Lung (tissue), 12 donors: ENCODE results near the gene SFSWAP. TPM values are rescaled to one million over a fixed set of nuclear protein-coding genes. Genes with fewer than 3 reads are reported as not detected.
A peak's percentile ranks its signal among the peaks of the same experiment; 100 is the strongest.
"Not testable (repeated sequence)": the region's sequence is repeated elsewhere in the genome, so short reads cannot be mapped to it uniquely, and the experiment has no call there.

Source experiments
- ATAC-seq: fragments of 200-7000 bp; cut with Tn5 transposase; one replicate; pipeline ENCODE4 v1.9.1; 2020; ENCODE audit warnings: moderate number of reproducible peaks; ENCODE audit not compliant: insufficient read depth, low FRiP score
- DNase-seq, 3 donors: peaks; one replicate each; pipeline ENCODE4 v3.0.0-alpha.2; 2013 to 2017
- H3K27ac ChIP-seq, 2 donors: one replicate each; pipeline ENCODE4 v1.5.1; 2013; ENCODE audit warnings: mild to moderate bottlenecking in 2 of 2, moderate library complexity in 2 of 2, control low read depth in 1 of 2, inconsistent platforms in 1 of 2, low read depth in 1 of 2, low read length in 1 of 2
- H3K27me3 ChIP-seq, 3 donors: one replicate each; pipeline ENCODE4 v1.5.1; 2013; ENCODE audit warnings: low read length in 2 of 3; ENCODE audit not compliant: control insufficient read depth in 3 of 3, insufficient read depth in 3 of 3
- H3K36me3 ChIP-seq, 4 donors: one replicate each; pipeline ENCODE4 v1.5.1; 2013; ENCODE audit warnings: low read length in 4 of 4, mild to moderate bottlenecking in 1 of 4, moderate library complexity in 1 of 4; ENCODE audit not compliant: control insufficient read depth in 4 of 4, insufficient read depth in 4 of 4
- H3K4me1 ChIP-seq, 5 donors: one replicate each; pipeline ENCODE4 v1.5.1; 2013; ENCODE audit warnings: low read length in 5 of 5, mild to moderate bottlenecking in 2 of 5, moderate library complexity in 1 of 5; ENCODE audit not compliant: control insufficient read depth in 5 of 5, insufficient read depth in 5 of 5
- H3K4me3 ChIP-seq: one replicate; pipeline ENCODE4 v1.5.1; 2013; ENCODE audit warnings: mild to moderate bottlenecking, control low read depth, moderate library complexity
- H3K9ac ChIP-seq, 2 donors: one replicate each; pipeline ENCODE4 v1.5.1; 2013; ENCODE audit warnings: low read length in 2 of 2, control low read depth in 1 of 2; ENCODE audit not compliant: insufficient read depth in 1 of 2
- H3K9me3 ChIP-seq, 4 donors: one replicate each; pipeline ENCODE4 v1.5.1; 2013; ENCODE audit warnings: low read length in 3 of 4, mild to moderate bottlenecking in 1 of 4, moderate library complexity in 1 of 4; ENCODE audit not compliant: control insufficient read depth in 4 of 4, insufficient read depth in 3 of 4
- WGBS, 2 donors: extraction: QIAGEN DNeasy Blood & Tissue Kit; methylation state at CpG; one replicate each; pipeline ENCODE4 v1.1.7; 2013; 5-methylcytosine and 5-hydroxymethylcytosine counted together
- polyA plus RNA-seq, 2 donors: library from polyadenylated mRNA; stranded (reverse); fragments of 200-250 nt; gene quantifications; one replicate each; pipeline ENCODE4 v1.2.1, GENCODE V29; 2013
- total RNA-seq, 2 donors: library from RNA; depleted of rRNA in 1 of 2; stranded (reverse); fragments of >200 nt in 1 of 2; gene quantifications; one replicate each; pipeline ENCODE4 v1.2.1, GENCODE V29; 2014 to 2021
- TF ChIP-seq, protein P1 (sequence below): IDR thresholded peaks from 2 replicates; pipeline ENCODE4 v1.5.1; 2012; ENCODE audit warnings: mild to moderate bottlenecking; ENCODE audit errors: control extremely low read depth, extremely low read depth
- donor health status: control.
- donor health status: control.
- donor health status: Bipolar disorder and iron deficiency.
- donor health status: healthy.
- donor health status: DM: yes; HTN: yes; CAD: no.

The SFSWAP gene
- total and polyA plus RNA-seq, 4 donors: 23.3 to 49.9 (median 40.0) TPM

DNA sequence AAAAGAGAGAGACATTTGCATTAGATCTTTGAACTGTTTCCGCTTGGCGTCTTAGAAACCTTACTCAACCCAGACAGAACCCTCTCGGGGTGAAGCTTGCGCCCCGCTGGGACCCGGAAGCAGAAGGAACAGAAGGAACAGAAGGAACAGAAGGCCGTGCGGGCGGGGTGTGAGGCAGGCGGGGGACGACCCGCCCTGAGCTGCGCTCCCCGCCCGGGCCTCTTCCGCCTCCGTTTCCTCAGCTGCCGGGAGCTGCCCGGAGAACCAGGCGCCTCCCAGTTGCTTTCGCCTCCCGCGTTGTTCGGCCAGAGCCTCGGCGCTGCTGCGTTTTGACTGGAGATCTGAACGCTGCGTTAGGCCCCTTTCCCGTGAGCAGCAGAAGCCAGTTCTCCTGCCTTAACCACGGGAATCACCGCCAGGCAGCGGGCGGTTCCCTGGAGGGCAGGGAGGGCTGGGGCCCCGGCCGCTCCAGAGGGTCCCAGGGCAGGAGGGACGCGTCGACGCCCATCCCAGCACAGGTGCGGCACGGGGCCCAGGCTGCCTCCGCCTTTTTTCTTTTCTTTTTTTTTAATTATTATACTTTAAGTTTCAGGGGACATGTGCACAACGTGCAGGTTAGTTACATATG is 98.0 kb downstream of the SFSWAP start:
- ATAC-seq (no peak), DNase-seq (no peak)
- H3K27me3 ChIP-seq: no peaks in the 10 kb centered on the region
- TF ChIP-seq, protein P1, sequence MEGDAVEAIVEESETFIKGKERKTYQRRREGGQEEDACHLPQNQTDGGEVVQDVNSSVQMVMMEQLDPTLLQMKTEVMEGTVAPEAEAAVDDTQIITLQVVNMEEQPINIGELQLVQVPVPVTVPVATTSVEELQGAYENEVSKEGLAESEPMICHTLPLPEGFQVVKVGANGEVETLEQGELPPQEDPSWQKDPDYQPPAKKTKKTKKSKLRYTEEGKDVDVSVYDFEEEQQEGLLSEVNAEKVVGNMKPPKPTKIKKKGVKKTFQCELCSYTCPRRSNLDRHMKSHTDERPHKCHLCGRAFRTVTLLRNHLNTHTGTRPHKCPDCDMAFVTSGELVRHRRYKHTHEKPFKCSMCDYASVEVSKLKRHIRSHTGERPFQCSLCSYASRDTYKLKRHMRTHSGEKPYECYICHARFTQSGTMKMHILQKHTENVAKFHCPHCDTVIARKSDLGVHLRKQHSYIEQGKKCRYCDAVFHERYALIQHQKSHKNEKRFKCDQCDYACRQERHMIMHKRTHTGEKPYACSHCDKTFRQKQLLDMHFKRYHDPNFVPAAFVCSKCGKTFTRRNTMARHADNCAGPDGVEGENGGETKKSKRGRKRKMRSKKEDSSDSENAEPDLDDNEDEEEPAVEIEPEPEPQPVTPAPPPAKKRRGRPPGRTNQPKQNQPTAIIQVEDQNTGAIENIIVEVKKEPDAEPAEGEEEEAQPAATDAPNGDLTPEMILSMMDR: no peak
- peaks cover 0 to 2% (median 0%) of the 10 kb centered on the region in 5 donors for H3K4me1 ChIP-seq
- H3K9ac ChIP-seq: no peak overlapping the region
- WGBS, 2 donors: 66 to 68% methylated on average over 44 of the region's 44 CpGs
- no peaks in the 10 kb centered on the region for H3K36me3 ChIP-seq
- peak overlapping the region in 1 of 2 donors; percentile 70 for H3K27ac ChIP-seq
- H3K4me3 ChIP-seq: peak overlapping the region; percentile 47
- peaks cover 0 to 3% (median 1%) of the 10 kb centered on the region in 4 donors for H3K9me3 ChIP-seq

DNA sequence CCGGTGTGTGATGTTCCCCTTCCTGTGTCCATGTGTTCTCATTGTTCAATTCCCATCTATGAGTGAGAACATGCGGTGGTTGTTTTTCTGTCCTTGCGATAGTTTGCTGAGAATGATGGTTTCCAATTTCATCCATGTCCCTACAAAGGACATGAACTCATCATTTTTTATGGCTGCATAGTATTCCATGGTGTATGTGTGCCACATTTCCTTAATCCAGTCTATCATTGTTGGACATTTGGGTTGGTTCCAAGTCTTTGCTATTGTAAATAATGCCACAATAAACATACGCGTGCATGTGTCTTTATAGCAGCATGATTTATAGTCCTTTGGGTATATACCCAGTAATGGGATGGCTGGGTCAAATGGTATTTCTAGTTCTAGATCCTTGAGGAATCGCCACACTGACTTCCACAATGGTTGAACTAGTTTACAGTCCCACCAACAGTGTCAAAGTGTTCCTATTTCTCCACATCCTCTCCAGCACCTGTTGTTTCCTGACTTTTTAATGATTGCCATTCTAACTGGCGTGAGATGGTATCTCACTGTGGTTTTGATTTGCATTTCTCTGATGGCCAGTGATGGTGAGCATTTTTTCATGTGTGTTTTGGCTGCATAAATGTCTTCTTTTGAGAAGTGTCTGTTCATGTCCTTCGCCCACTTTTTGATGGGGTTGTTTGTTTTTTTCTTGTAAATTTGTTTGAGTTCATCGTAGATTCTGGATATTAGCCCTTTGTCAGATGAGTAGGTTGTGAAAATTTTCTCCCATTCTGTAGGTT is 98.8 kb downstream of the SFSWAP start:
- H3K9me3 ChIP-seq, H3K36me3 ChIP-seq, H3K27ac ChIP-seq, ATAC-seq, H3K4me3 ChIP-seq, H3K4me1 ChIP-seq, H3K27me3 ChIP-seq, DNase-seq, H3K9ac ChIP-seq: not testable (repeated sequence)
- WGBS, 2 donors: 71 to 75% methylated on average over 6 of the region's 9 CpGs

DNA sequence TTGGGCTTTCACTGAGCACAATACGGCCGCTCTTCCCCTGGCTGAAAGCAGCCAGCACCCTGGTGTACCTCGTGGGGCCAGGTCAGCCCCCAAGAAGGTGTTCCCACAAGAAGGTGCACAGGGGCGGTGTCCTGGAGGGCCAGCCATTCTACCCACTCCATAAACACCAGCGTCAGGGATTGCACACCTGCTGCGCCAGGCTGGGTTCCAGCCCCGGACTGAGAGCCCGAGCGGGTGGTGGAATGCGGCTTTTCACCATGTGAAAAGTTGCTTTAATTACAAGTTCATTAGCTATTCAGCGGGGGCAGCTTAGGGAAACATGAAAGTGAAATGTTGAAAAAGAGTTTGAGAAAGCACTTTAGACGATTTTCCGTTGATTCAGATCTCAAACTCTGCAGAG is 99.8 kb downstream of the SFSWAP start:
- Histone ChIP-seq H3K36me3 (no peaks in the 10 kb centered on the region), H3K4me3 (no peak overlapping the region), H3K9me3 (peaks cover 0 to 3% (median 1%) of the 10 kb centered on the region in 4 donors), H3K27ac (no peak overlapping the region), H3K9ac (no peak overlapping the region), H3K4me1 (no peaks in the 10 kb centered on the region), H3K27me3 (no peaks in the 10 kb centered on the region)
- TF ChIP-seq, protein P1: no peak
- ATAC-seq (no peak), DNase-seq (no peak)
- WGBS, 2 donors: 65 to 76% methylated on average over 13 of the region's 13 CpGs

DNA sequence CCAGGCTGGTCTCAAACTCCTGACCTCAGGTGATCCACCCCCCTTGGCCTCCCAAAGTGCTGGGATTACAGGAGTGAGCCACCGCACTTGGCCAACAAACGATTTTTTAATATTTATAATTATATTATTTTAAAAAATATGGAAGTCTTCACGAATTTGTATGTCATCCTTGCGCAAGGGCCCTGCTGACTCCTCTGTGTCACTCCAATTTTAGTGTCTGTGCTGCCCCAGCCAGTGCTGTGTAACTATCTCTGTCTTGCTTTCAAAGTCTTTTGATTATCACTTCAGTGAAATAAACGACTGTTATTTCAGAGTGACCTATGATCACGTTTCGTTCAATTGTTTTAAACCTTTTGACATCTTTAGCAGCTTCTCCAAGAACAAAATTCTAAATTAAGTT is 104.2 kb downstream of the SFSWAP start:
- ATAC-seq: no peak
- Histone ChIP-seq H3K9ac (no peak overlapping the region), H3K36me3 (no peaks in the 10 kb centered on the region), H3K27ac (no peak overlapping the region), H3K4me3 (no peak overlapping the region), H3K27me3 (no peaks in the 10 kb centered on the region), H3K9me3 (peaks cover 0 to 5% (median 1%) of the 10 kb centered on the region in 4 donors), H3K4me1 (no peaks in the 10 kb centered on the region)
- no peak for DNase-seq
- 82% methylated on average over 7 of the region's 7 CpGs for WGBS, 2 donors
- TF ChIP-seq, protein P1: no peak
